Measurements from ENCODE around the gene CCDC112. TPM values are rescaled to one million over a fixed set of nuclear protein-coding genes. Genes with fewer than 3 reads are reported as not detected.
A peak's percentile ranks its signal among the peaks of the same experiment; 100 is the strongest.

CCDC112 gene
- polyA plus RNA-seq, 2 of the 4 experiments (the other 2 are of a cell fraction): 5.8 to 8.6 TPM

GRCh38 chr5:115309751-115310370, 13.4 kb upstream of the CCDC112 start:
- Histone ChIP-seq H3K27ac (no peak overlapping the region), H3K4me1 (no peaks in the 10 kb centered on the region), H3K9me3 (no peaks in the 10 kb centered on the region), H3K4me3 (no peak overlapping the region), H3K4me2 (no peak overlapping the region)
- DNase-seq (ENCODE audit: low read depth in 1 of 2, low spot score in 1 of 2) (peak in 1 of 2 experiments; percentile 38), ATAC-seq (peak in 1 of 2 experiments; percentile 74; a peak in 3 of 6 replicates), FAIRE-seq (peak; percentile 85)
- ChIA-PET CTCF (interaction anchor here (0.5 to 9.5 kb wide), 49 partner anchors 9 to 524 kb away, joined by 3 to 156 read pairs (median 4); partner anchors contain the start of genes CCDC112, FEM1C and TICAM2), POLR2A (no interaction called here)
- TF ChIP-seq HEYL (CRISPR knock-in tag; IDR thresholded peaks at IDR 0.05) (no peak), POLR2A (IDR thresholded peaks at IDR 0.05; ENCODE audit: low read length) (no peak), FOSL2 (IDR thresholded peaks at IDR 0.05) (no peak), FOSL2 (CRISPR knock-in tag; IDR thresholded peaks at IDR 0.05) (no peak), SMC3 (IDR thresholded peaks at IDR 0.05) (peak; percentile 98), REST (IDR thresholded peaks at IDR 0.05) (no peak), TP53 (CRISPR knock-in tag; IDR thresholded peaks at IDR 0.05) (no peak), ZNF302 (CRISPR knock-in tag; IDR thresholded peaks at IDR 0.05) (no peak), RAD21 (conservative IDR thresholded peaks at IDR 0.05 in 1 of 2, IDR thresholded peaks at IDR 0.05 in 1 of 2) (peak; percentile 86 to 94), CTCF (IDR thresholded peaks at IDR 0.05) (peak; percentile 78), BCL3 (IDR thresholded peaks at IDR 0.05) (no peak), CHD4 (IDR thresholded peaks at IDR 0.05; ENCODE audit: borderline replicate concordance) (no peak), MAX (IDR thresholded peaks at IDR 0.05) (no peak)
- WGBS (ENCODE audit: missing lambda C conversion rate): 3% methylated on average over 1 of the region's 1 CpG

- CTCF ChIA-PET: interaction anchor here (0.6 to 9.5 kb wide), 39 partner anchors 8 to 572 kb away, joined by 3 to 156 read pairs (median 4); partner anchors contain the start of genes CCDC112, FEM1C and TICAM2
- Histone ChIP-seq H3K27ac (no peak overlapping the region), H3K4me2 (no peak overlapping the region), H3K4me1 (no peaks in the 10 kb centered on the region), H3K4me3 (no peak overlapping the region), H3K9me3 (no peaks in the 10 kb centered on the region)
- DNase-seq (ENCODE audit: low read depth in 1 of 2, low spot score in 1 of 2): no peak
- FAIRE-seq: no peak
- POLR2A ChIA-PET: no interaction called here
- no peak for ATAC-seq
- TF ChIP-seq EHMT2 (IDR thresholded peaks at IDR 0.05; ENCODE audit: low read depth) (no peak), ZC3H11A (IDR thresholded peaks at IDR 0.05) (no peak), ATOH8 (CRISPR knock-in tag; IDR thresholded peaks at IDR 0.05; ENCODE audit: low read depth) (no peak), CEBPB (IDR thresholded peaks at IDR 0.05) (no peak), CHD4 (IDR thresholded peaks at IDR 0.05; ENCODE audit: borderline replicate concordance) (no peak), MAX (IDR thresholded peaks at IDR 0.05) (no peak), TP53 (CRISPR knock-in tag; IDR thresholded peaks at IDR 0.05) (no peak), EP300 (IDR thresholded peaks at IDR 0.05) (no peak), REST (IDR thresholded peaks at IDR 0.05) (no peak), PBX3 (IDR thresholded peaks at IDR 0.05) (no peak), HES2 (IDR thresholded peaks at IDR 0.05) (no peak), NFE2L2 (conservative IDR thresholded peaks at IDR 0.05; ENCODE audit: low read length) (no peak)
These were observed 12.4 kb upstream of the CCDC112 start for GRCh38 chr5:115308815-115309214.

Data from A549 (cell line).